K562 (cell line): ENCODE data around the gene ISYNA1. TPM values are rescaled to one million over a fixed set of nuclear protein-coding genes. Genes with fewer than 3 reads are reported as not detected.
A peak's percentile ranks its signal among the peaks of the same experiment; 100 is the strongest.

ENCODE experiments used
- ATAC-seq: fragments of 200-7000 bp; cut with Tn5 transposase; 3 replicates; pipeline ENCODE4 v1.9.1; 2020; ENCODE audit warnings: moderate library complexity
- BruUV-seq: library from RNA; stranded (reverse); fragments of 400-500 nt; replicated peaks from 2 replicates; lab custom pipeline; 2021; lab: Mats Ljungman, UMichigan
- CTCF ChIA-PET: fragments of 300-600 bp; formaldehyde crosslinking; extraction: SDS; loops from one replicate; lab custom pipeline; 2021; ENCODE audit warnings: low intra/inter-chr PET ratio; lab: Yijun Ruan, JAX
- POLR2A ChIA-PET: fragments of 300-600, 350-650 bp; sonication (Branson Sonifier 250); formaldehyde crosslinking; extraction: SDS; loops from one replicate; lab custom pipeline; 2021; ENCODE audit warnings: antibody characterized with exemption, inconsistent platforms; lab: Yijun Ruan, JAX
- DNase-seq, 4 experiments: peaks; one replicate each; pipeline versions ENCODE4 v3.0.0 to v3.0.0-alpha.2; 2011 to 2018; ENCODE audit warnings: low spot score in 3 of 4, mixed read lengths in 3 of 4; ENCODE audit errors: extremely low read depth in 1 of 4
- FAIRE-seq: peaks from 2 replicates; lab custom pipeline; 2011; peaks lifted over from hg19 to GRCh38; lab: Jason Lieb, UNC
- H2AFZ ChIP-seq: 2 replicates; pipeline ENCODE4 v1.6.0; 2011; ENCODE audit warnings: low read depth, low read length, control low read depth, inconsistent platforms
- H3K27ac ChIP-seq: fragments of 200-600 bp; 3 replicates; pipeline ENCODE4 v1.8.0; 2011; ENCODE audit warnings: low read depth, mild to moderate bottlenecking, control low read depth, inconsistent platforms, low read length, moderate library complexity, mixed read lengths; ENCODE audit errors: extremely low read depth
- H3K27me3 ChIP-seq, 2 experiments: fragments of 300-600 bp in 1 of 2; 2 replicates in 1 of 2; 3 replicates in 1 of 2; pipeline versions ENCODE4 v1.6.0 to v1.8.0; 2011; ENCODE audit warnings: inconsistent platforms in 2 of 2, low read length in 2 of 2, mild to moderate bottlenecking in 1 of 2, mixed read lengths in 1 of 2, moderate library complexity in 1 of 2; ENCODE audit not compliant: control insufficient read depth in 2 of 2, insufficient read depth in 2 of 2
- H3K36me3 ChIP-seq: fragments of 300-600 bp; 3 replicates; pipeline ENCODE4 v1.8.0; 2011; ENCODE audit warnings: mild to moderate bottlenecking, low read length, inconsistent platforms; ENCODE audit not compliant: control insufficient read depth, insufficient read depth
- H3K4me1 ChIP-seq, 2 experiments: fragments of 200-600 bp in 1 of 2; replicated peaks in 1 of 2; 2 replicates in 1 of 2; 3 replicates in 1 of 2; pipeline versions ENCODE4 v1.5.1 to v1.8.0; 2011; ENCODE audit warnings: inconsistent platforms in 2 of 2, low read length in 2 of 2, mild to moderate bottlenecking in 1 of 2, mixed read lengths in 1 of 2, moderate library complexity in 1 of 2; ENCODE audit not compliant: control insufficient read depth in 2 of 2, insufficient read depth in 2 of 2
- H3K4me2 ChIP-seq: 2 replicates; pipeline ENCODE4 v1.6.1; 2011; ENCODE audit warnings: low read length, control low read depth, inconsistent platforms, mixed read lengths; ENCODE audit not compliant: insufficient read depth
- H3K4me3 ChIP-seq: fragments of 200-600 bp; sonication (generic), shearing (Covaris generic); 2 replicates; pipeline ENCODE4 v1.5.1; 2016; ENCODE audit warnings: control low read depth, inconsistent platforms
- H3K79me2 ChIP-seq: fragments of 200-600 bp; 3 replicates; pipeline ENCODE4 v1.8.0; 2011; ENCODE audit warnings: low read length, inconsistent platforms; ENCODE audit not compliant: control insufficient read depth, insufficient read depth
- H3K9ac ChIP-seq, 2 experiments: 2 replicates each; pipeline versions ENCODE4 v1.6.0 to v1.6.1; 2011; ENCODE audit warnings: low read depth in 2 of 2, low read length in 2 of 2, control low read depth in 1 of 2, inconsistent platforms in 1 of 2, mild to moderate bottlenecking in 1 of 2, mixed read lengths in 1 of 2; ENCODE audit not compliant: insufficient read depth in 1 of 2
- H3K9me1 ChIP-seq: one replicate; pipeline ENCODE4 v1.6.0; 2011; ENCODE audit warnings: inconsistent platforms, mild to moderate bottlenecking, low read length, moderate library complexity; ENCODE audit not compliant: control insufficient read depth, insufficient read depth
- H3K9me3 ChIP-seq: replicated peaks from 2 replicates; pipeline ENCODE4 v1.5.1; 2011; ENCODE audit warnings: low read depth, low read length, inconsistent platforms; ENCODE audit not compliant: control insufficient read depth, insufficient read depth
- H4K20me1 ChIP-seq: replicated peaks from 2 replicates; pipeline ENCODE4 v1.6.1; 2011; ENCODE audit warnings: low read length, inconsistent platforms, mixed read lengths; ENCODE audit not compliant: control insufficient read depth, insufficient read depth
- MAFG ChIP-seq: fragments of 450-650 bp; conservative IDR thresholded peaks from 2 replicates; pipeline ENCODE4 v1.6.1; 2016; ENCODE audit warnings: missing genetic modification characterization, missing compliant biosample characterization
- PCBP1 ChIP-seq: fragments of 200-400 bp; formaldehyde crosslinking; IDR thresholded peaks from 2 replicates; pipeline ENCODE4 v1.6.1; 2018; ENCODE audit warnings: mild to moderate bottlenecking, low read depth, low read length; ENCODE audit not compliant: poor library complexity, severe bottlenecking
- PPARD ChIP-seq: fragments of 250-450 bp; sonication (Bioruptor Pico); IDR thresholded peaks from 2 replicates; pipeline ENCODE4 v1.8.0; 2022; ENCODE audit warnings: inconsistent platforms, mild to moderate bottlenecking, moderate library complexity
- SMC3 ChIP-seq: conservative IDR thresholded peaks from 2 replicates; pipeline ENCODE4 v1.6.1; 2011; ENCODE audit warnings: low read depth, low read length, improper control_type of control experiment; ENCODE audit not compliant: insufficient read depth
- ZNF124 ChIP-seq: sonication (generic); formaldehyde crosslinking; IDR thresholded peaks from 2 replicates; pipeline ENCODE4 v1.8.1; 2022; ENCODE audit warnings: missing genetic modification reagents
- WGBS: fragments of 100-300 bp; shearing (Covaris generic); methylation state at CpG from one replicate; pipeline ENCODE4 v1.1.6; 2016; ENCODE audit warnings: low coverage, mixed read lengths; ENCODE audit not compliant: insufficient coverage; ENCODE audit errors: missing lambda C conversion rate; 5-methylcytosine and 5-hydroxymethylcytosine counted together
- in situ Hi-C: fragments of 300-500 bp; cut with MboI; formaldehyde crosslinking; loops from 4 replicates; pipeline ENCODE4 v1.15.0; 2018; ENCODE audit warnings: inconsistent platforms, mixed read lengths
- intact Hi-C: fragments of 100-400 bp; cut with micrococcal nuclease; formaldehyde crosslinking; loops from 2 replicates; pipeline ENCODE4 v1.14.2; 2022
- polyA plus RNA-seq, 8 experiments: library from polyadenylated mRNA; depleted of rRNA in 4 of 8; stranded (reverse) in 5 of 8; unstranded in 3 of 8; fragments of >200 nt; fragmentation: Nextera tagmentation in 2 of 8; fragmentation: Illumina TruSeq in 1 of 8; extraction: Ambion mirVana in 2 of 8; extraction: Trizol in 1 of 8; gene quantifications; 2 replicates each; pipeline versions ENCODE4 v1.2.1 to v1.2.3, GENCODE V29; 2011 to 2014; ENCODE audit warnings: inconsistent platforms in 1 of 8, missing spikeins in 1 of 8
- total RNA-seq, 7 experiments: library from RNA; depleted of rRNA in 6 of 7; stranded (reverse); fragments of >200 nt in 6 of 7; fragmentation: Illumina TruSeq in 2 of 7; extraction: Trizol in 2 of 7; gene quantifications; 2 replicates each; pipeline versions ENCODE4 v1.2.1 to v1.2.3, GENCODE V29; 2011 to 2021; ENCODE audit warnings: low replicate concordance in 1 of 7
- TF ChIP-seq, protein P1 (sequence below), 2 experiments: fragments of 450-650 bp; IDR thresholded peaks; 2 replicates each; pipeline ENCODE4 v1.6.1; 2016; ENCODE audit warnings: mild to moderate bottlenecking in 2 of 2, borderline replicate concordance in 1 of 2, low read depth in 1 of 2, moderate library complexity in 1 of 2
- TF ChIP-seq, protein P2 (sequence below), 3 experiments: fragments of 200-800 bp in 1 of 3; sonication (Bioruptor generic) in 1 of 3; sonication (generic) in 1 of 3; formaldehyde crosslinking in 1 of 3; IDR thresholded peaks; 2 replicates each; pipeline versions ENCODE4 v1.6.1 to v1.8.0; 2016 to 2022; ENCODE audit warnings: mild to moderate bottlenecking in 2 of 3, missing compliant biosample characterization in 2 of 3, missing genetic modification characterization in 2 of 3, missing genetic modification reagents in 1 of 3
- TF ChIP-seq, protein P3 (sequence below): sonication (generic); formaldehyde crosslinking; IDR thresholded peaks from 2 replicates; pipeline ENCODE4 v1.8.1; 2023; ENCODE audit warnings: mild to moderate bottlenecking, missing genetic modification reagents

Gene ISYNA1
- total and polyA plus RNA-seq, 9 of the 15 experiments (the other 6 are each of a cell fraction or from before 2014, with no cell fraction given): 21.8 to 460 (median 93.2) TPM

- ChIA-PET CTCF (no interaction called here), POLR2A (interaction anchor here (1.3 kb wide), 1 partner anchor 11 kb away, joined by 6 read pairs; no protein-coding TSS in a partner anchor)
- no peak for FAIRE-seq
- peaks cover 82% of the 10 kb centered on the region for H3K36me3 ChIP-seq
- no peak overlapping the region for H3K4me3 ChIP-seq
- no peak overlapping the region for H3K4me2 ChIP-seq
- no peak for ATAC-seq
- 93% methylated on average over 23 of the region's 34 CpGs for WGBS
- in situ Hi-C loops (no loop called here), intact Hi-C loops (no loop called here)
- H3K9ac ChIP-seq: peak overlapping the region in 1 of 2 experiments; percentile 74; a peak in 2 of 4 replicates
- H3K9me3 ChIP-seq: no peaks in the 10 kb centered on the region
- H3K79me2 ChIP-seq: peaks cover 3% of the 10 kb centered on the region; the same call in 1 of the 3 replicates
- BruUV-seq: no TSS peak
- no peak overlapping the region for H2AFZ ChIP-seq
- H3K9me1 ChIP-seq: peaks cover 11% of the 10 kb centered on the region
- no peak overlapping the region for H3K27ac ChIP-seq
- no peaks in the 10 kb centered on the region for H3K27me3 ChIP-seq
- no peak for DNase-seq
- H3K4me1 ChIP-seq: peaks cover 8 to 68% of the 10 kb centered on the region in 2 experiments; a peak in 4 of 5 replicates
- 0 out of 2 replicates have a peak, but pooled peaks cover 3% of the 10 kb centered on the region for H4K20me1 ChIP-seq
- TF ChIP-seq MAFG (tag) (no peak), PCBP1 (no peak), ZNF124 (CRISPR knock-in tag) (no peak), PPARD (CRISPR knock-in tag) (no peak), SMC3 (no peak)
- TF ChIP-seq, protein P1, sequence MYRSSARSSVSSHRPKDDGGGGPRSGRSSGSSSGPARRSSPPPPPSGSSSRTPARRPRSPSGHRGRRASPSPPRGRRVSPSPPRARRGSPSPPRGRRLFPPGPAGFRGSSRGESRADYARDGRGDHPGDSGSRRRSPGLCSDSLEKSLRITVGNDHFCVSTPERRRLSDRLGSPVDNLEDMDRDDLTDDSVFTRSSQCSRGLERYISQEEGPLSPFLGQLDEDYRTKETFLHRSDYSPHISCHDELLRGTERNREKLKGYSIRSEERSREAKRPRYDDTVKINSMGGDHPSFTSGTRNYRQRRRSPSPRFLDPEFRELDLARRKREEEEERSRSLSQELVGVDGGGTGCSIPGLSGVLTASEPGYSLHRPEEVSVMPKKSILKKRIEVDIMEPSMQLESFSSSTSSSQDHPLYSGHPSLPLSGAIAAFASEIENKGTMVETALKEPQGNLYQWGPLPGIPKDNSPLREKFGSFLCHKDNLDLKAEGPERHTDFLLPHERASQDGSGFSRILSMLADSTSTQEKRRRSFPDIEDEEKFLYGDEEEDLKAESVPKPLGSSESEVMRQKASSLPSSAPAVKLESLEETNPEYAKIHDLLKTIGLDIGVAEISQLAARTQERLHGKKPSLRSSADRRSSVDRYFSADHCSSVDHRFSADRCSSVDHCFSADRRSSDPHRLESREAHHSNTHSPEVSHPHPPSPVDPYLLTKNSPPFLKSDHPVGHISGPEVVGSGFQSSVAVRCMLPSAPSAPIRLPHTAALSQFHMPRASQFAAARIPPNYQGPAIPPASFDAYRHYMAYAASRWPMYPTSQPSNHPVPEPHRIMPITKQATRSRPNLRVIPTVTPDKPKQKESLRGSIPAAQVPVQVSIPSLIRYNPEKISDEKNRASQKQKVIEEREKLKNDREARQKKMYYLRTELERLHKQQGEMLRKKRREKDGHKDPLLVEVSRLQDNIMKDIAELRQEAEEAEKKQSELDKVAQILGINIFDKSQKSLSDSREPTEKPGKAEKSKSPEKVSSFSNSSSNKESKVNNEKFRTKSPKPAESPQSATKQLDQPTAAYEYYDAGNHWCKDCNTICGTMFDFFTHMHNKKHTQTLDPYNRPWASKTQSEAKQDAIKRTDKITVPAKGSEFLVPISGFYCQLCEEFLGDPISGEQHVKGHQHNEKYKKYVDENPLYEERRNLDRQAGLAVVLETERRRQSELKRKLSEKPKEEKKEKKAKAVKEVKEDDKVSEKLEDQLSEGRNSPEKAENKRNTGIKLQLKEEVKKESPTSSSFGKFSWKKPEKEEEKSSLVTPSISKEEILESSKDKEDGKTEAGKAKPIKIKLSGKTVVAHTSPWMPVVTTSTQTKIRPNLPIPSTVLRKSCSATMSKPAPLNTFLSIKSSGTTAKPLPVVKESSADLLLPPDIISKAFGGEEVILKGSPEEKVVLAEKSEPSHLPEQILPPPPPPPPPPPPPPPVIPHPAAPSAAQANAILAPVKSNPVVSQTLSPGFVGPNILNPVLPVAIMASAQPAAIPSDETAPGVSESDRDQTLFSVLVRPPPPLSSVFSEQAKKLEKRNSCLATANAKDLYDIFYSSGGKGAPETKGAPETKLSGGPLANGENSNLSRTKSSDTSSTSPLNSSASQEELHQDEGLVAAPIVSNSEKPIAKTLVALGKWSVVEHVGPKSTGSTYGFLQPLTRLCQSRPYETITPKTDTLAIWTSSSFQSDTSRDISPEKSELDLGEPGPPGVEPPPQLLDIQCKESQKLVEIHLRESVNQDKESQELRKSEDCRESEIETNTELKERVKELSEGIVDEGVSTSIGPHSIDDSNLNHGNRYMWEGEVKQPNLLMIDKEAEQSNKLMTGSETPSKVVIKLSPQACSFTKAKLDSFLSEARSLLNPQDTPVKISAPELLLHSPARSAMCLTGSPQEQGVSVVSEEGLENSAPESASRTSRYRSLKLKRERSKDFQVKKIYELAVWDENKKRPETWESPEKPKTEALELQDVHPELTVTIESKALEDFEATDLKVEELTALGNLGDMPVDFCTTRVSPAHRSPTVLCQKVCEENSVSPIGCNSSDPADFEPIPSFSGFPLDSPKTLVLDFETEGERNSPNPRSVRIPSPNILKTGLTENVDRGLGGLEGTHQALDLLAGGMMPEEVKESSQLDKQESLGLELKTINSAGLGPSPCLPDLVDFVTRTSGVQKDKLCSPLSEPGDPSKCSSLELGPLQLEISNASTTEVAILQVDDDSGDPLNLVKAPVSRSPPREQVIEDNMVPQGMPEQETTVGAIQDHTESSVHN (IDR thresholded peaks at IDR 0.05; ENCODE audit: borderline replicate concordance in 1 of 2, low read depth in 1 of 2): no peak
- TF ChIP-seq, protein P2, sequence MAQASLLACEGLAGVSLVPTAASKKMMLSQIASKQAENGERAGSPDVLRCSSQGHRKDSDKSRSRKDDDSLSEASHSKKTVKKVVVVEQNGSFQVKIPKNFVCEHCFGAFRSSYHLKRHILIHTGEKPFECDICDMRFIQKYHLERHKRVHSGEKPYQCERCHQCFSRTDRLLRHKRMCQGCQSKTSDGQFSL (CRISPR knock-in tag; IDR thresholded peaks at IDR 0.05): 0 out of 2 replicates have a peak, but pooled peaks have one; percentile 48
- TF ChIP-seq, protein P2 (tag; IDR thresholded peaks at IDR 0.05): no peak
- TF ChIP-seq, protein P3, sequence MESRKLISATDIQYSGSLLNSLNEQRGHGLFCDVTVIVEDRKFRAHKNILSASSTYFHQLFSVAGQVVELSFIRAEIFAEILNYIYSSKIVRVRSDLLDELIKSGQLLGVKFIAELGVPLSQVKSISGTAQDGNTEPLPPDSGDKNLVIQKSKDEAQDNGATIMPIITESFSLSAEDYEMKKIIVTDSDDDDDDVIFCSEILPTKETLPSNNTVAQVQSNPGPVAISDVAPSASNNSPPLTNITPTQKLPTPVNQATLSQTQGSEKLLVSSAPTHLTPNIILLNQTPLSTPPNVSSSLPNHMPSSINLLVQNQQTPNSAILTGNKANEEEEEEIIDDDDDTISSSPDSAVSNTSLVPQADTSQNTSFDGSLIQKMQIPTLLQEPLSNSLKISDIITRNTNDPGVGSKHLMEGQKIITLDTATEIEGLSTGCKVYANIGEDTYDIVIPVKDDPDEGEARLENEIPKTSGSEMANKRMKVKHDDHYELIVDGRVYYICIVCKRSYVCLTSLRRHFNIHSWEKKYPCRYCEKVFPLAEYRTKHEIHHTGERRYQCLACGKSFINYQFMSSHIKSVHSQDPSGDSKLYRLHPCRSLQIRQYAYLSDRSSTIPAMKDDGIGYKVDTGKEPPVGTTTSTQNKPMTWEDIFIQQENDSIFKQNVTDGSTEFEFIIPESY (CRISPR knock-in tag): peak; percentile 64
Observed at GRCh38 chr19:18446145-18446810, 8.3 kb upstream of the ISYNA1 start.
